SU-DHL-6 (cell line): ENCODE data around the gene SPEG.

ENCODE experiments used
- CTCF ChIP-seq: fragments of 200-600 bp; sonication (generic); IDR thresholded peaks from one replicate; pipeline ENCODE4 v1.5.1; 2017; ENCODE audit warnings: antibody characterized with exemption, mild to moderate bottlenecking, low read length, moderate library complexity; ENCODE audit not compliant: insufficient read depth, poor library complexity, severe bottlenecking
- EZH2phosphoT487 ChIP-seq: fragments of 200-600 bp; sonication (generic), shearing (Covaris generic); conservative IDR thresholded peaks from 2 replicates; pipeline ENCODE4 v1.6.1; 2018; ENCODE audit warnings: mild to moderate bottlenecking, antibody characterized with exemption, low read length, moderate library complexity, mixed read lengths

GRCh38 chr2:219440388-219441256 lies 6.0 kb downstream of the SPEG start:
- TF ChIP-seq CTCF (no peak), EZH2phosphoT487 (no peak)
